ENCODE measurements around the gene RPSA.

The RPSA gene

DNA sequence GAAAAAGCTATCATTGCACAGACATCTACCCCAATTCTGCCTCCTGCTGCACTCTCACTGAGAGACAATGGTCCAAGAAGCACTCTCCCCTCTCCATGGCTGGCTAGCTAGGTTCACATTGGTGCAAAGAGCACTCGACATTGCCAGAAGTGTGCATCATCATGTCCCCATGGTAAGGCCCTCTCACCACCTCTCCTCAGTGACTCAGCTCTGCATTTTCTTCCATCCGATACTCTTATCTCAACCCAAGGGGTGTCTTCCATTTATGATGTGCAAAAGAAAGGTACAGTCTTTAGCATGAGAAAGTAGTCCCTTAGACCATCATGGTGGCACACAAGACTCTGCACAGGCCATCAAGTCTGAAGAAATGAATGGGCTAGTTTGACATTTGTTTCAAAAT lies 14.0 kb downstream of the RPSA start:
- Histone ChIP-seq H3K27me3 (ENCODE audit: insufficient read depth, low read depth, severe bottlenecking) (no peaks in the 10 kb centered on the region), H3K27ac (no peak overlapping the region), H3K9me3 (ENCODE audit: severe bottlenecking) (no peaks in the 10 kb centered on the region), H3K36me3 (no peaks in the 10 kb centered on the region), H3K4me3 (ENCODE audit: low read depth, low read length) (no peak overlapping the region)
- DNase-seq = no peak
- TF ChIP-seq CTCF (IDR thresholded peaks at IDR 0.05; ENCODE audit: low read depth, low read length) = no peak

DNA sequence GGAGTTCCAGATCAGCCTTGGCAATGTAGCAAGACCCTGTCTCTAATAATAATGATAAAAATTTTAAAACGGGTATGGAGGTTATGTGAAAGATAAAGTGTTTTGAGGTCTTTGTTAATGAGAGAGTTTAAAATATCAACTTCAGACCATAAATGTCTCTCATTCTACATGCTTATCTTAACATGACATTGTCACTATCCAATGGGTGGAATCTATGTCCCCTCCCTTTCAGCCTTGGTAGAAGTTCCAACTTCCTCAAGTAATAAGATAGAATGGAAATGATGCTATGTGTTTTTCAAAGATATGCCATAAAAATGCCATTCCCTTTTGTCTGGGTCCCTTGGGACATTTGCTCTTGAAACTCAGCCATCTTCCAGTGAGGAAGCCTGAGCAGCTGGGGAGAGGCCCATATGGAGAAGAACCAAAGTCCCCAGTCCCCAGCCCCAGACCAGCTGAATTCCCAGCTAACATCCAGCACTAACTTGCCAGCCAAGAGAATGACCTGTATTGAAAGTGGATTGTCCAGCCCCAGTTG lies 17.0 kb downstream of the RPSA start:
- H3K4me3 ChIP-seq (ENCODE audit: low read depth, low read length) = no peak overlapping the region
- H3K27me3 ChIP-seq (ENCODE audit: insufficient read depth, low read depth, severe bottlenecking) = no peaks in the 10 kb centered on the region
- no peak for TF ChIP-seq CTCF (IDR thresholded peaks at IDR 0.05; ENCODE audit: low read depth, low read length)
- no peak for DNase-seq
- H3K27ac ChIP-seq = no peak overlapping the region
- H3K36me3 ChIP-seq = no peaks in the 10 kb centered on the region
- H3K9me3 ChIP-seq (ENCODE audit: severe bottlenecking) = no peaks in the 10 kb centered on the region

- TF ChIP-seq CTCF (IDR thresholded peaks at IDR 0.05; ENCODE audit: low read depth, low read length) = no peak
- H3K27ac ChIP-seq = no peak overlapping the region
- no peak for DNase-seq
- no peaks in the 10 kb centered on the region for H3K36me3 ChIP-seq
- no peak overlapping the region for H3K4me3 ChIP-seq (ENCODE audit: low read depth, low read length)
- H3K9me3 ChIP-seq (ENCODE audit: severe bottlenecking) = no peaks in the 10 kb centered on the region
- H3K27me3 ChIP-seq (ENCODE audit: insufficient read depth, low read depth, severe bottlenecking) = no peaks in the 10 kb centered on the region
Measured at GRCh38 chr3:39426312-39426711, 19.8 kb downstream of the RPSA start.

- DNase-seq = no peak
- no peaks in the 10 kb centered on the region for H3K36me3 ChIP-seq
- no peak overlapping the region for H3K4me3 ChIP-seq (ENCODE audit: low read depth, low read length)
- no peaks in the 10 kb centered on the region for H3K9me3 ChIP-seq (ENCODE audit: severe bottlenecking)
- no peaks in the 10 kb centered on the region for H3K27me3 ChIP-seq (ENCODE audit: insufficient read depth, low read depth, severe bottlenecking)
- no peak for TF ChIP-seq CTCF (IDR thresholded peaks at IDR 0.05; ENCODE audit: low read depth, low read length)
- no peak overlapping the region for H3K27ac ChIP-seq
Measured at GRCh38 chr3:39427506-39427905, 21.0 kb downstream of the RPSA start.

DNA sequence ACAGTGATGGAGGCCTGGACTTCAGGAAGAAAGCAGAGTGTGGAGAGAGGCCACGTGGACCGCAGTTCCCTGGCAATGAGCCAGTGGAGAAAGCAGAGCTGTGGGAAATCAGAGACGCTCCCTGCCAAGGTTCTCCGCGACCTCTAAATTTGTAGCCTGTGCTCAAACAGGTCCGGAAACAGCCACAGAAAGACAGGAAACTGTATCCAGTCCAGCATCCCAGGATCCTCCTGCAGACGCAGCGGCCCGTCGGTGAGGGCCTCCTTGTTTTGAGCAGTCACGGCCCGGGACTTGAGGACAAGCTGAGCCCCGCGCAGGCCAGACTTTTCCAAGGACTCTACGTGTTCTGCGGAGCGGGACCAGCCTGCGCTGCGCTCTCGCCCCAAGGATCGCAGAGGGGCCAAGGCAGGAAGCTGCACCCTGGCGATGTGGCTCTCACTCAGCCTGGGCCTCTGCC lies 22.3 kb downstream of the RPSA start:
- Histone ChIP-seq H3K27me3 (ENCODE audit: insufficient read depth, low read depth, severe bottlenecking) (no peaks in the 10 kb centered on the region), H3K9me3 (ENCODE audit: severe bottlenecking) (no peaks in the 10 kb centered on the region), H3K36me3 (no peaks in the 10 kb centered on the region), H3K4me3 (ENCODE audit: low read depth, low read length) (no peak overlapping the region), H3K27ac (no peak overlapping the region)
- no peak for DNase-seq
- no peak for TF ChIP-seq CTCF (IDR thresholded peaks at IDR 0.05; ENCODE audit: low read depth, low read length)

DNA sequence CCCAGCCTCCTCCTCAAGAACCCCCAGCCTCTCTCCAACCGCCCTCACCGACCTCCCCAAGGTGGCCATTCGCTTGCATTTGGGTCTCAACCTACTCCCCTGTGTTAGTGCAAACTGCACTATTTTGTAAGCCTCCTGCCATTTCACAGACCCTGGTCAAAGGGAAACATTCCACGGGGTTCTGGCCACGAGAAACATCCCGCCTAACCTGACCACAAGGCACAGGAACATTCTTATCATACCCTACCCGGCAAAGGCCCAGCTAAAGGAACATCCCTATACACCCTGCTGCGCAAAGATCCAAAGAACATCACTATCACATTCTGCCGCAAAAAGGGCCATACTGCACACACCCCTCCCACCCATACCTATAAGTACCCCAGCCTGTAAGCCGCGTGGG lies 22.9 kb downstream of the RPSA start:
- H3K27me3 ChIP-seq (ENCODE audit: insufficient read depth, low read depth, severe bottlenecking) = no peaks in the 10 kb centered on the region
- no peak overlapping the region for H3K27ac ChIP-seq
- no peak overlapping the region for H3K4me3 ChIP-seq (ENCODE audit: low read depth, low read length)
- no peaks in the 10 kb centered on the region for H3K9me3 ChIP-seq (ENCODE audit: severe bottlenecking)
- no peak for TF ChIP-seq CTCF (IDR thresholded peaks at IDR 0.05; ENCODE audit: low read depth, low read length)
- DNase-seq = no peak
- H3K36me3 ChIP-seq = no peaks in the 10 kb centered on the region

Data from WERI-Rb-1 (cell line).